Putamen (tissue), 1 donor: ENCODE measurements around the gene AMBRA1.

Experiments used
- DNase-seq: peaks from one replicate; pipeline ENCODE4 v3.0.0-alpha.2; 2016; ENCODE audit warnings: low spot score

AMBRA1 gene

DNA sequence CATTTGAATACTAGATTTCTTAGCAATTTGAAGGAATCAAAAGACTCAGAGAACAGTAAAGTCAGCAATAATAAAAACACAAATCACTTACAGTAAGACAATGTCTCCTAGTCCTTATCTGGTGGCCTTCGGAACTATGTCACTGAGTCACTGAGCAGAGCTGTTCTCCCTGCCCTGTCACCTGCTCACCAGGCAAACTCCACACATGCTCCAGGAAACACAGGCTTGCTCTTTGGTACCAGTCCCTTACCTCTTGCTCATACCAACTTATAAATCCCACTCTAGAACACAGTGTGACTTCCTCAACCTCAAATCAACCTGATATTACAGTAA is 121.2 kb downstream of the AMBRA1 start:
- DNase-seq, result no peak

DNA sequence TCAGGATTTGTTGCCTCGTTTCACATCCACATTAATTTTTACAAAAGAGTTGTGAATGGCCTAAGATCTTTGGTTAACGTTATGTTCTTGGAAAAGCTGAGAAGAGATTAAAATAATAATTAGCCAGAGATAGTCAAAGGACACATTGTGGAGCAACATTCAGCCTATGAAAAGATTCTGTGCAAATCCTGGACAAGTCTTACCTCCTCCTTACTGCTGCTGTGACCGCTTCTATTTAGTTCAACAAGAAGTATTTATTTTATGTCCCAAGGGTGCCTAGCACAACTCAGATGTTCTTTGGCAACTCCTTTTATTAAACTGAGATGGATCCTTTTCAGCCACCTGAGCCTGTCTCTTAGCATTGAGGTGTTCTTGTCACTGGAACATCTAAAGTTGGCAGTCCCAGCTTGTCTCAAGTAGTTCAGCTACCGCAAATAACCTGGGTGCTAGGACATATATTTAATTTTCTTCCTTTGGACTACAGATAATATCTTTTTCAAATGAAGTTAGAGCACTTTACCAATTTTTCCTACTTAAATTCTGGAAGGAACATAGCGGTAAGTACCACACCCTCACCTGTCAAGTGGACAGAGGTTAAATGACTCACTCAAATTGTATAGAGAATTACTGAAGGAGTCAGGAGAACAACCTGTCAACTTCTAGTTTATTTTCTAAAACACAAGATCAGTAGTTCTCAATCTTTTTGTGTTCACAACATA is 121.7 kb downstream of the AMBRA1 start:
- DNase-seq, result no peak

DNA sequence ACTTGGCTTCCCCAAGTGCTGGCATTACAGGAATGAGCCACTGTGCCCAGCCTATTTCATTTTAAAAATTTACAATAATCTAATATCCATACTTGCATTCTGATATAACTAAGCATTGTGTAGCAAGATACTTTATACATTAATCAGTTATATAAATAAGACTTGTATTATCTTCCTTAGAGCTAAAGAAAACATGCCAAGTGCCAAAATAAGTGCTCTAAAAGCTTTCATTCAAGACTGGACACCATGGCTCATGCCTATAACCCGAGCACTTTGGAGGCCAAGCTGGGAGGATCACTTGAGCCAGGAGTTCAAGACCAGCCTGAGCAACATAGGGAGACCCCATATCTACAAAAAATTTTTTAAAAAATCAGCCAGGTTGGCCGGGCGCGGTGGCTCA is 123.9 kb downstream of the AMBRA1 start:
- no peak for DNase-seq

DNA sequence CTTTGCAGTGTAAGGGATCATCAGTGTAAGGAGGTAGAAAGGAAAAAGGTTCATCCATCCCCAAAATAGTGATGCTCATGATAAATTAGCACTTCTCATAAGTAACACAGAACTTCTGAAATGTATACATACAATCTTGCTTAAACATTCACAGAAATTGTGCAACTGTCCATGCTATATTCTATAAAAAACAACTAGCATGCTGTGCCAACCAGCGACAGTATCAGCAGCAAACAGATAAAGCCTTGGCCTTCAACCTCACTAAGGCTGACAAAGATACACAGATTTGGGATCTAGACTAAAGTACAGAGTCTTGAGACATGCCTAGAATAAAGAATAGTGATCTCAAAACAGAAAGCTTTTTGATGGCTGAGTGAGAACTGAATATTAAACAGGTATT is 128.1 kb downstream of the AMBRA1 start:
- DNase-seq, result no peak

DNA sequence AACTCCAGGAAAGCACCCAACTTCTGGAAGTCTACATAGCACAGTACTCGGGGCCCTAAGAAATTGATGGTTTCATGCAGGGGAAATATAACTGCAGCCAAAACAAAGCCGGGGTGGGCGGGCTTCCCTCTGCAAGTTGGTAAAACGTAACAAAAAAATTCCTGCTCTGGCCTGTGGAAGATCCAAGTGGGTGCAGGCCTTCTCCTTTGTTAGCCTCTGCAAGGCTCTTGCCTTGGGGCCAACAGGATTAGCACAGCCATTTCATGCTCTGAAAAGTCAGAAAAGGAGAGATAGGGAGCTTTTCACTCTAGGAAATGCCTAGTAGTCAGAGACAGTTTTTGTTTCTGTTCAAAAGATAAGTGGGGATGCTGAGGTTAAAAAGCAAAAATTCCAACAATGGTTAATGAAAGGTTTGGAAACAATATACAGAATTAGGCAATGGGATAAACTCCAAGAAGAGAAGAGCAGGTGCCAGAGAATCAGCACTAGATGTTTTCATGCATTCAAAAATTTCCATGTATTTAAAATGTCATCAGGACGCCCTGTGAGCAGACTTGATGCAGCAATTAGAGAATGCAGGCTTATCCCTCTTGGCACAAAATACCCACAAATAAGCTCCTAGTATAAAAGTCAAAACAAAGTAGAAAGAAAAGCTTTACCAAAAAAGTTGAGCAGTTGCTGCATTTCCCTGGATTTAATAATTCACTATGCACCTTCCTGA is 130.0 kb downstream of the AMBRA1 start:
- no peak for DNase-seq

DNA sequence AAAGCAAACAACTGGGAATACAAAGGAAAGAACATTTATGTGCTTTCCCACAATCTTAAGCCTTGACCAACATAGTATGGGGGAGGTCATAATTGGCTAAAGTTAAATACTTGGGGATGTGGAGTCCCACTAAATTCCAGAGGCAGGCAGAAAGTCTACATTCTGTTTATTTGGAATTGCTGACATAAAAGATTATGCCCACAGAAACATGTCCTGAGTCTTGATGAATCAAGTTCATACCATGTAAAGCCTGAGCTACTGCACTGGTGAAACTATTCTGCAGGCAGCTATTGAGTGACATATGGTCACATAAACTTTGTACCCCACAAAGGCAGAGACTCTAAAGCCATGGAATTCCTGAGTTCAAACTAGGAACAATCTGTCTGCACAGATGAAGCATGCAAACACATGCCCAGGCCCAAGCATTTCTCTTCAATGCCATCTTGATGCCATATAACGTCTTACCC is 132.3 kb downstream of the AMBRA1 start:
- no peak for DNase-seq

DNA sequence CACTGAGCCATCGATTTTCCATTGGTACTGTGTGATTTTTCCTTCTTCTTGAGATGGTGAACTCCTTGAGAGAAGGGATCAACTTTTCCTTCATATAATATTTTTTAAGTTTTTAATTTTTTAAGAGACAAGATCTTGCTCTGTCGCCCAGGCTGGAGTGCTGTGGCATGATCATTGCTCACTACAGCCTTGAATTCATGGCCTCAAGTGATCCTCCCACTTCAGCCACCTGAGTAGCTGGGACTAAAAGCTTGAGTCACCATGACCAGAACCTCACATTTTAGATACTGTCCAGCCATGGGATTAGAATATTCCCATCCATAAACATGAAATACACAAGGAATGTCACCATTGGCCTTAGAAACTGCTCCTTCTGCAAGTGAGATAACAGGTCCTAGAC is 135.3 kb downstream of the AMBRA1 start:
- no peak for DNase-seq

DNA sequence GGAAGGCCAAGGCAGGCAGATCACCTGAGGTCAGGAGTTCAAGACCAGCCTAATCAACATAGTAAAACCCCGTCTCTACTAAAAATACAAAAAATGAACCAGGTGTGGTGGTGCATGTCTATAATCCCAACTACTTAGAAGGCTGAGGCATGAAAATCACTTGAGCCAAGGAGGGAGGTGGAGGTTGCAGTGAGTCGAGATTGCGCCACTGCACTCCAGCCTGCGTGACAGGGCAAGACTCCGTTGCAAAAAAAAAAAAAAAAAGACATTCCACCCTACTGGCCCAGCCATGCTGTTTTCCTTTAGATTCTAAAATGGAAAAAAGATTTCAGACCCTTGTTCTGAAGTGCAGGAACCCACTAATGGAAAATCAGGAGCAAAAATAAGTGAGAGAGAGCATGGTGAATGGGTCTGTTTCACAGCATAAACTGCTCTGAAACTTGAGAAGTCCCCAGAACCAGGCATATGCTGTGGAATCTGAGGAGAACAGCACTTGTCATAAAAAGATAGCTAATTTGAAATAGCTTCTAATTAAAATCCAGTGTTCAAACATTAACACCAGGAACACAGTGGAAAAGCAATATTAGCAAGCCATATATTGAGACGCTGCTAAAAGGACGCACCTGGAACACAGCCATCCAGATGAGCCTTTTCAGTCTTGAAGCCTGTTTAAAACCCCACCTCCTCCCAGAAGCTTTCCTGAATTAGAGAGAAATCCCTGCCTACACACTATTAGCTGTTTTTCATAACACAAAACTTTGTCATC is 136.0 kb downstream of the AMBRA1 start:
- no peak for DNase-seq

DNA sequence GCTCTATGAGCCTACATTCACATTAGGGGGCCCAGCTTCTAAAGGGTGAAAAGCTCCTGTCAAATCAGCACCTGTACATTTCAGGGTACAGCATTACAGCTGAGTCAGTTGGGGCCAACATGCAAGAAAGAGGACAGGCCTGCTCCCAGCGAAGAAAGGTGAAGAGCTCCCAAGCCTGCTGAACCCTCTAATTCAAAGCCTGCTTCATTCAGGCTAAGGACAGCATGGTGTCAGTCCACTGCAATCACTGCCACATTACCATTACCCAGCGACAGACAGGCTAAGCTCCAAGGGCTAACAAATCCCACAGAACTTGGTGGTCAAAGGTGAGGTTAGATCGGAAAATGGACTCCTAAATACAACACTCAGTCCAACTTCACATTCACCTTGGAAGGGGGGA is 136.8 kb downstream of the AMBRA1 start:
- no peak for DNase-seq

DNA sequence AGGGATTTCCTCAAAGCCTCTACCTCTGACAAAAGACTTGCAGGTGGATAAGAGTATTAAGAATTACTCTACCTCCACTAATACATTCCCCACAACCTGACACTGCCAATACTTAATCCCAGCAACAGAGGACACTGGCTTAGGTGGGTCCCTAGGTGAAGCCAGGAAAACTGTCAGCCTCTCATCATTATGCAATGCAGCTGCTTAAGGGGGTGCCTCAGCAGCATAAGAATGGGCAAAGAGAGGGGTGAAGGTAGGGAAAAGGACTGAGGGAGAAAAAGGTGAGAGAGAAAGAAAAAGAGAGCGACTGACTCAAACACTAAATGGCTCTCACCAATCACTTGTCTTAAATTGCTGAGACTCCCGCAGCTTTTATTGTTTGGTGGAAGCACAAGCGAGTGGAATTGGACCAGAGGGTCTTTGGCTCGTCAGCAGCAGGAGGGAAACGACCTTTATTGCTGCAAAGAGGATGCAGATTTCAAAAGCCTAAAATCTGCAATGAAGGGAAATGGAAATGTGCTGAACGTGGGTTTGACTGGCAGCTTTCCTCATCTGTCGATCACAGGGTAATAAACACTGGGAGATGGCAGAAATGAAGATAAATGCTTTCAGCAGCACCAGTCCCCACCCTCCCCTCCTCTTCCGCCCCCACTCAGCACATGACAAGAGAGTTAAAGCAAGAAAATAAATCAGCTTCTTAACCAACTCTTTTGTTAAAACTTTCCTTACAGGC is 137.4 kb downstream of the AMBRA1 start:
- DNase-seq, result peak; percentile 77

DNA sequence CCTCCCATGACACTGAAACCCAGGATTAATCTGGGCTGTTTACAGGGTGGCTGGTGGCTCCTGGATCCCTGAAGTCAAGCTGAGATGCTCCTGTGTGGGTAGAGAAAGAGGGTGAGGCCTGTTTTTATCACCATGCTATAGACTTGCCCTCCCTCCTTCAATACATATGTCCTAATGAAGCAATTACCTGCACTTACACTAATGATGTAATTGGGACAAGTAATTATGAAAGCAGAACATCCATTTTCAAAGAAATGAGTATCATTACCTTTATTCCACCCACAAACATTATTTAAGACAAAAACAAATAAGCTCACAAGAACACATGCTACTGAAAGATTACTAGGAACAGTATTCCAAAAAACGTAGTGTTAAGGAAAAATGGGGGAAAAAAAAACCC is 138.0 kb downstream of the AMBRA1 start:
- no peak for DNase-seq

DNA sequence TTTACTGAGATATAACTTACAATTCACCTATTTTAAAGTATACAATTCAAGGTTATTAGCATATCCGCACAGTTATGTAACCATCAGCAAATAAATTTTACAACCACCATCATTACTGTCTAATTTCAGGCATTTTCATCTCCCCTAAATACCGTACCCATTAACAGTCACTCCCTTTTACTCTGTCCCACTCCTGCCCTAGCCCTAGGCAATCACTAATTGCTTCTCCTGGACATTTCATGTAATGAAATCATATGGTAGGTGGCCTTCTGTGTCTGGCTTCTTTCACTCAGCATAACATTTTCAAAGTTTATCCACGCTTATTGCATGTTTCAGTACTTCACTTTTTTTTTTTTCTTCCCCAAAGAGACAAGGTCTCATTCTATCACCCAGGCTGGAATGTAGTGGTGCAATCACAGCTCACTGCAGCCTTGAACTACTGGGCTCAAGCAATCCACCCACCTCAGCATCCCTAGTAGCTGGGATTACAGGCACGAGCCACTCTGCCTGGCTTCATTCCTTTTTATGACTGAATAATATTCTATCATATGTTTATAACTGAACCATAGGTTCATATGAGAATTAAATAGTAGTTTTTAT is 140.8 kb downstream of the AMBRA1 start:
- DNase-seq, result no peak

DNA sequence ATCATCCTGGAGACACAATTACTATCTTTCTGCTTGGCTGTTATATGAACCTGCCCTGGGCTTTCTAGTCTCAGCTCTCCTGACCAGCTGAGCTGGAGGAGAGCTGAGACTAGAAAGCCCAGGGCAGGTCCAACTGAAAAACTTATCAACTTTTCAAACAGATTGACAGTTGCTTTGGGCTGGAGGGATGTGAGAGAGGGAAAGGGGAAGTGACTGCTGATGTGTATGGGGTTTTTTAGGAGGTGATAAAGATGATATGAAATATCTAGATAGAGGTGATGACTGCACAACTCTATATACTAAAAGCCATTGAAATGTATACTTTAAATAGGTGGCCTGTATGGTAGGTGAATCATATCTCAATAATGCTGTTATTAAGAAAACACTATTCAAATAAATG is 142.1 kb downstream of the AMBRA1 start:
- DNase-seq, result no peak

DNA sequence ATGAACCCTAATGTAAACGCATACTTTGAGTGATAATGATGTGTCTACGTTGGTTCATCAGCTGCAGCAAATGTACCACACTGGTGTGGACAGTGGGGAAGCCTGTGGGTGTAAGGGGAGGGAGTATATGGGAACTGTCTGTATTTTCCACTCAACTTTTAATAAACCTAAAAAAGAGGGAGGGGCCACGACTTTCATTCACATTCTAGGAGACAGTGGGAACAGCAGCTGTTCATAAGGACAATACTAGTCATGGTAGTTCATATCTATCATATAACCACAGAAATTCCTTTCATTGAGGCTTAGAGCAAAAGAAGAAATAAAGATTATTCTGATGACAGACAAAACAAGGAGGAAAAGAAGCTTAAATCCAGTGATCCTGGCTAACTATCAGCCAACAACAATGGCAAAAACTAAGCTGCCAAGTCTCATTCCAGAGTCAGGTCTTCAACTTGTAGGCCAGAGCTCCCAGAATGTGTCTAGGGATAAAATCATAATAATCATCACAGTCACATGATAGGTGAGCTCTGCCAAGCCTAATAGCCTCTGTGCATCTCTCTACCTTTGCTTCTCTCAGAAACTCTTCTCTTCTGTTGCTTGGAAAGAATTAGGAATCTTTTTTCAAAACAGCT is 142.9 kb downstream of the AMBRA1 start:
- DNase-seq, result no peak

DNA sequence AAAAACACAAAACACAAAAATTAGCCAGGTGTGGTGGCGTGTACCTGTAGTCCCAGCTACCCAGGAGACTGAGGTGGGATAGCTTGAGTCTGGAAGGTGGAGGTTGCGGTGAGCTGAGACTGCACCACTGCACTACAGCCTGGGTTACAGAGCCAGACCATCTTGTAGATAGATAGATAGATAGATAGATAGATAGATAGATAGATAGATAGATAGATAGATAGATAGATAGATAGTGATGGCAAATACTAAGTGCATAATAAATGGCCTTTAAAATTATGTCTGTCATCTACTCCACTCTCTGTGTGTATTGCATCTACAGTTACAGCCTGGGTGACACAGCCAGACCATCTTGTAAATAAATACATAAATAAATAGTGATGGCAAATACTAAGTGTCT is 146.3 kb downstream of the AMBRA1 start:
- DNase-seq, result no peak

DNA sequence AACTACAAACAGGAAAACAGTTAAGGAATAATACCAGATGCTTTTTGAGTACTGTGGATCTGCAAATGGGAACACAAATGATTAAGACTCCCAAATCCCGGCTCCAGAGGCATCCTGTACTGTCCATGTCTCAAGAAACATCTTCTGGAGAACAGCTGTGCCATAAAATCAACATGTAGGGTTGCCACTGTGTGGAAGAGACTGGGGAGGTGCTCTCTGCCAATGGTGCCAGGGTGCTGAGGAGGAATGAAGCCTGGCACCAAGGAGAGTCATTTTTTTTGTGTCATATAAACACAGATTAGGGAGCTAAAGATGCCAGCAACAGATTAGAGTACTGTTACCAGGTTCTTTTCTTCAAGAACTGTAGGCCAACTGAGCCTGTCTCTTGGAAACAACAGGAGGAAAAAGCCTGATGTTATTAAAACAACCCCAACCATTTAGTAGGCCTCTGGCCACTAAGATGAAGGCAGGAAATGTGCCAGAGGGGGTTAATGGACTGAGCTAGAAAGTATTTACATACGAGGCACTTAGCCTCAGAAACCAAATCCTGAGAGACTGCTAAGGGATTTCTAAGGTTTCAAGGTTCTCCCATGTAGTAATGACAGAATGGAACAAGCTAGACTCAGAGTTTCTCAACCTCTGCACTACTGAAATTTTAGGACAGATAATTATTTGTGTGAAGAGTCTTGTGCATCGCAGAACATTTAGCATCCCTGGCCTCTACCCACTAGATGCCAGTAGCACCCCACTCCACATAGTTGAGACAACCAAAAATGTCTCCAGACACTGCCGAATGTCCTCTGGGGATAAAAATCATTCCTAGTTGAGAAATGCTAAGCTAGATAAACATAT is 147.7 kb downstream of the AMBRA1 start:
- DNase-seq, result no peak

DNA sequence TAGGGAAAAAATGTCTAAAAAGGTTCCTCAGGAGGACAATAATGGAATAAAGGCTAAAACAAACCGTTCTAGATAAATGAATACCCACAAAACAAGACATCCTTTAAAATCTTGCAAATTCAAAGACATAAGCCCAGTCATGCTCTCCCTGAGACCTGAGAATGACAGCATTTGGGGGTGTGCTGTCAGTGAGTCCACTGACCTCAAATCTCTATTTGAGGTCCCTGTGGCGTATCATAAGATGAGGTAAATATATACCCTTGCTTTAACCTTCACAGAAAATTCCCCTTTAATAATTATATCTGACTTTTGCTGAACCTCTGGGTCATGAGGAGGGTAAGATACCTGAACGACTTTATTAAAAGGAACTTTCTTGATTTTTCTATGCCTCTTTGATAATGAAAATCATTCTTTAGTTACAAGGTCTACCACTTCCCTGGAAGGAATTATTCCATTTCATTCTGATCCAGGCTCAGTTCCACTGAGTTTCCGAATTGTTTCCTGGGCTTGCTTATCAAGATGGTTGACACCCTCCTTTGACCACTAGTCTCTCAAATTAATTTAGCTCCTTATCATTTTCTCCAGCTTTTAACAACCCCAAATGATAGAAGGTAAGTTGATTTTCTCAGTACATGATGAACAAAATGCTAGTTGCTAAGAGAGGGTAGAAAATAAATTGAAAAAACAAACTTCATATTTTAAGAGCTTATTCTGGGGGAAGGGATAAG is 148.5 kb downstream of the AMBRA1 start:
- DNase-seq, result no peak

DNA sequence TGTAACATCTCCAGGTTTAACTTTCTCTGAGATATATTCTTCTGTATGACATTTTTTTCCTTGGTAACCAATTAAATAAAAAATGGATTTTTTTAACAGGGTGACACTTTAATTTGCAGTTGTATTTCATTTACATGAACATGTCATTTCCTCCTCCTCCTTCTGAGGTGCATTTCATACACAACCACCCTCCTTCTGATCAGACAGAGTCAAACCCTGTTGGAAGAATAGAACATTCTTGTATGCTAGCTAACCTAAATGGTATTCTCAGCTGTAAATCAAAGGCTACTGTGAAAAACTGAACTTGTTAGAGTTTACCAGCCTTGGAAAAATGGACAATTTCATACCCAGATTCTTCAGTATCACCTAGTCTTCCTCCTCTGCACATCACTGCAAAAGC is 149.5 kb downstream of the AMBRA1 start:
- peak; percentile 45 for DNase-seq

DNA sequence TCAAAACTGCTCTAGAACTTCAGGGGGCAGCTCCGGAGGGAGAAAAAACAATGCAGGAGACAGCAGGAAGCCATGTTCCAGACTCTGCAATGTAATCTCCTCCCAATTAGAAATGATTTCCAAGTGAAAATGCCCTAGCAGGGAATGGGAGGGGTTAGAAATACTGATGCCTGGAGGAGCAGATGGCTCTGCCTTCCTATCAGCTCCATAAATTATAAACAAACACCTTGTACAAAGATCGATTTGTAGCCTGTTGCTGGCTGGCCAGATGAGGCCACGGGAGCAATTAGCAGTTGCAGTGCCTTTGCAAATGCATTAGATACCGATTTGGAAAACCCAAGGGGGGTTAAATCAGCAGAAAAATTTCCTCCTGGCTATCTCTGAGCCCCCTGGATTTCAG is 155.6 kb downstream of the AMBRA1 start:
- no peak for DNase-seq

DNA sequence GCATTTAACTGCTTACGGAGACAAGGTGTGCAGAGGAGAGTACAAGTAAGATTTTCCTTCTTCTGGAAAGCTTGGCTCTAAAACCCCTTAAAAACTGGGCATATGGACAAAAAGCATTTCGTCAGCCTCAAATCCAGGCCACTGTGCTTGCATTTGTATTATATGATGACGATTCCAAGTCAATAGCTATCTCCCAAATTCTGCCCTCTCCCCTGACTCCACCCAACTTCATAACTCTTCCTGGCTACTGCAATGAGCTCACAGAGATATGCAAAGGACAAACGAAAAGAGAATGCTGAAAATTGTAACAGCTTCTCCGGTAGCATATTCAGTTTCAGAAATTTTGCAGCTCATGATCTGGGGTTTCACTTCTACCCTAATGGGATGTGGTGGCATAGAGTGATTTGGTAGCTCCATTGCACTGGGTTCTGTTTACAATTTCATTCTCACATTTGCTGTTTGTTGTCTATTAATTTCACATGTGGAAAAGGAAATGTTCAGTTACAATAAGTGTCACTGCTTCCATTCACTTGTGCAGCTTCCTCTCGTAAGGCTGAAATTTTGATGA is 156.6 kb downstream of the AMBRA1 start:
- DNase-seq, result no peak
